IPS-20b (cell line): Measurements from ENCODE around the gene S1PR2.
"Not testable (repeated sequence)": the region's sequence is repeated elsewhere in the genome, so short reads cannot be mapped to it uniquely, and the experiment has no call there.

Experiments
- H3K27ac ChIP-seq: one replicate; pipeline ENCODE4 v1.5.1; 2013; ENCODE audit warnings: low read length
- H3K27me3 ChIP-seq: 2 replicates; pipeline ENCODE4 v1.6.1; 2013; ENCODE audit warnings: mild to moderate bottlenecking, low read length, inconsistent platforms; ENCODE audit not compliant: insufficient read depth
- H3K36me3 ChIP-seq: 2 replicates; pipeline ENCODE4 v1.6.1; 2013; ENCODE audit warnings: low read depth, mild to moderate bottlenecking, inconsistent platforms, low read length, moderate library complexity; ENCODE audit not compliant: insufficient read depth
- H3K4me1 ChIP-seq: 2 replicates; pipeline ENCODE4 v1.6.1; 2013; ENCODE audit warnings: mild to moderate bottlenecking, control low read depth, inconsistent platforms, low read length, moderate library complexity; ENCODE audit not compliant: insufficient read depth
- H3K4me3 ChIP-seq: 2 replicates; pipeline ENCODE4 v1.5.1; 2013; ENCODE audit warnings: mild to moderate bottlenecking, low read length, inconsistent platforms
- H3K9ac ChIP-seq: 2 replicates; pipeline ENCODE4 v1.6.1; 2013; ENCODE audit warnings: low read depth, mild to moderate bottlenecking, inconsistent platforms, low read length, moderate library complexity
- H3K9me3 ChIP-seq: 2 replicates; pipeline ENCODE4 v1.6.1; 2013; ENCODE audit warnings: mild to moderate bottlenecking, low read depth, low read length, inconsistent platforms; ENCODE audit not compliant: insufficient read depth

The S1PR2 gene

DNA sequence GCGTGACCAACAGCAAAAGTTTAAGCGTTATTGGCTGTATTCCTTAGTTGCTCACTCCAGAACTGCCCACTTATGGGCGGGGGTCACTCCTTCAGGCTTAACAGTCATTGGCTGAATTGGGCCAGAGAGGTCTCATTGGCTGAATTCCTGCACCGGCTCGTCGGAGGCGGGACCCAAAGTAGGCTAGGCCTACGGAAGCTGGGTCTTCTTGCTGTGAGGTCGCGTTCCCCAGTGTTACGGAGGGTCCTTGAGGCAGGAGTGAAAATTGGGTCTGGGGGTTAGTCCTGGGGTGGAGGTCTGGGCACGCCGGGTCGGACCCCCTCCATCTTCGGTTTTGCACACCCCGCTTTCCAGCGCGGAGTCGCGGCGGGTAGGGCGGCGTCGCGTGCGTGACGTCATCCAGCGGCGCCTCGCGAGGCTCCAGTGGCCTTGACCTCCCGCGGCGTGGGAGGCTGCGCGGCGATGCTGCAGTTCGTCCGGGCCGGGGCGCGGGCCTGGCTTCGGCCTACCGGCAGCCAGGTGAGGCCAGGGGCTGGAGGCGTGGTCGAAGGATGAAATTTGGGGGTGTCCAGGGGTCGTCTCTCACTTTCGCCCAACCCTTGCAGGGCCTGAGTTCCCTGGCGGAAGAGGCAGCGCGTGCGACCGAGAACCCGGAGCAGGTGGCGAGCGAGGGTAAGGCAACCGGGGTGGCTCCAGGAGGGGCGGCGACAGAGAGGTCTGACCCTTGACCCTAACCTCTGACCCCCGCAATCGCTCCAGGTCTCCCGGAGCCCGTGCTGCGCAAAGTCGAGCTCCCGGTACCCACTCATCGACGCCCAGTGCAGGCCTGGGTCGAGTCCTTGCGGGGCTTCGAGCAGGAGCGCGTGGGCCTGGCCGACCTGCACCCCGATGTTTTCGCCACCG lies 20.9 kb upstream of the S1PR2 start, which contains the start of gene MRPL4:
MRPL4 (plus strand) TSS at position 423 of the 903 bp plus-strand sequence; CDS start at position 463, 40 bp downstream.
- H3K36me3 ChIP-seq = peaks cover 27% of the 10 kb centered on the region
- no peaks in the 10 kb centered on the region for H3K9me3 ChIP-seq
- no peaks in the 10 kb centered on the region for H3K27me3 ChIP-seq
- no peaks in the 10 kb centered on the region; the same call in 1 of the 2 replicates for H3K4me1 ChIP-seq
- H3K4me3 ChIP-seq = peak within 1 kb of the TSS; percentile 100
- H3K9ac ChIP-seq = peak within 1 kb of the TSS; percentile 96
- peak within 1 kb of the TSS; percentile 78 for H3K27ac ChIP-seq

GRCh38 chr19:10246511-10246910 lies 15.4 kb upstream of the S1PR2 start:
- no peak overlapping the region for H3K9ac ChIP-seq
- no peak overlapping the region for H3K4me3 ChIP-seq
- H3K27ac ChIP-seq = no peak overlapping the region
- H3K27me3 ChIP-seq = no peaks in the 10 kb centered on the region
- no peaks in the 10 kb centered on the region for H3K9me3 ChIP-seq
- H3K36me3 ChIP-seq = no peaks in the 10 kb centered on the region
- no peaks in the 10 kb centered on the region for H3K4me1 ChIP-seq

GRCh38 chr19:10245189-10245939 lies 14.2 kb upstream of the S1PR2 start:
- Histone ChIP-seq H3K4me1 (no peaks in the 10 kb centered on the region), H3K9me3 (no peaks in the 10 kb centered on the region), H3K4me3 (no peak overlapping the region), H3K36me3 (no peaks in the 10 kb centered on the region), H3K27me3 (no peaks in the 10 kb centered on the region), H3K27ac (no peak overlapping the region), H3K9ac (no peak overlapping the region)

GRCh38 chr19:10243606-10244005 lies 12.5 kb upstream of the S1PR2 start:
- H3K4me1 ChIP-seq = no peaks in the 10 kb centered on the region

DNA sequence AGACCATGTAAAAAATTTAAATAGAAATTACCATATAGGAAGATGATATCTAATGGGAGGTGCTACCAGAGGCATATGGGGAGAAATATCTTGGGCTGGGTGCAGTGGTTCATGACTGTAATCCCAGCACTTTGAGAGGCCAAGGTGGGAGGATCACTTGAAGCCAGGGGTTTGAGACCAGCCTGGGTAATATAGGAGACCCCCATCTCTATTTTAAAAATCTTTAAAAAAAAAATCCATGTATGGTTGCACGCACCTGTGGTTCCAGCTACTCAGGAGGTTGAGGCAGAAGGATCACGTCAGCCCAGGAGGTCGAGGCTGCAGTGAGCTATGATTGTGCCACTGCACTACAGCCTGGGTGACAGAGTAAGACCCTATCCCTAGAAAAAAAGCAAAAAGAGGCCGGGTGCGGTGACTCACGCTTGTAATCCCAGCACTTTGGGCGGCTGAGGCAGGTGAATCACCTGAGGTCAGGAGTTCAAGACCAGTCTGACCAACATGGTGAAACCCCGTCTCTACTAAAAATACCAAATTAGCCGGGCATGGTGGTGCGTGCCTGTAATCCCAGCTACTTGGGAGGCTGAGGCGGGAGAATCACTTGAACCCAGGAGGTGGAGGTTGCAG lies 10.8 kb upstream of the S1PR2 start:
- not testable (repeated sequence) for H3K9me3 ChIP-seq, H3K27ac ChIP-seq, H3K27me3 ChIP-seq, H3K4me1 ChIP-seq, H3K4me3 ChIP-seq, H3K36me3 ChIP-seq, H3K9ac ChIP-seq

More at GRCh38 chr19:10243606-10244005, 12.5 kb upstream of the S1PR2 start:
- Histone ChIP-seq H3K27ac (no peak overlapping the region), H3K9me3 (no peaks in the 10 kb centered on the region), H3K4me3 (no peak overlapping the region), H3K9ac (no peak overlapping the region), H3K27me3 (no peaks in the 10 kb centered on the region), H3K36me3 (no peaks in the 10 kb centered on the region)

DNA sequence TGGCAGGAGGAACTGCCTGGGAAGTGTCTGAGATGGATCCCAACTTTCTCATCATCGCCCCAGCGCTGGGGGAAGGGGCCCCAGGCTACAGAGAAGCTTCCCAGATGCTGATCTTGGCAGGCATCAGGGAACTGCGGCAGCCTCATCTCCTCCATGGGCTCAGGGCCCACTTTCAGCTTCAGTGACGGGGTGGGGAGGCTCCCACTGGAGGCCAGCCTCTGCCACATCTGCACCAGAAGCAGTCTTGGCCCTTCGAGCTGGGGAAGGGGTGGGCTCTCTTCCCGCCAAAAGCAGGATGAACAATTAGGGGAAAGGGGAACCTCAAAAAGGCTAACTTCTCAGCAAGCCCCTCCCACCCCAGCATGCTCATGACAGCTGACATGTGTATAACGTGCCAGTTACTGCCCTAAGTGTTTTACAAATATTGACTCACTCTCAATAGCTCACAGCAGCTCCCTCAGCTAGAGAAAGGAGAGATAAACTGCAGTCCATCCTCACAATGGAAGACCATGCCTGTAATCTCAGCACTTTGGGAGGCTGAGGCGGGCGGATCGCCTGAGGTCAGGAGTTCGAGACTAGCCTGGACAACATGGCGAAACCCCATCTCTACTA lies 7.1 kb upstream of the S1PR2 start:
- H3K36me3 ChIP-seq = no peaks in the 10 kb centered on the region
- H3K27ac ChIP-seq = no peak overlapping the region
- no peak overlapping the region for H3K4me3 ChIP-seq
- no peaks in the 10 kb centered on the region for H3K27me3 ChIP-seq
- H3K9me3 ChIP-seq = no peaks in the 10 kb centered on the region
- no peak overlapping the region for H3K9ac ChIP-seq
- H3K4me1 ChIP-seq = no peaks in the 10 kb centered on the region

DNA sequence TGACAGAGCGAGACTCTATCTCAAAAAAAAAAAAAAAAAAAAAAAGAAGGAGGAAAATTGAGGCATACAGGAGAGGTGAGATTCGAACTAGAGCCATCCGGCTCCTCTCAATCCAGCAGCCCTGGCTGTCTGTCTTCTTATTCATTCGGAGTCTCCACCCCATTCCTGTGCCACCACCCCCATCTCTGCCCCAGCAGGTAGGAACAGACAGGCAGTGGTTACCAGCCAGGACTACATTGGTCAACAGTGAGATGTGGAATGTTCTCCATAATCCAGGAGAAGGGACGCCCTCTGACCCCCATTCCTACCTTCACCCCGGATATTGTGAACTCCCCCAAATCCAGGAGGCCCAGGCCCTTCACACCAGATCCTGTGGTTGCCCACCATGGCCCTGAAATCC lies 6.6 kb upstream of the S1PR2 start:
- Histone ChIP-seq H3K4me1 (no peaks in the 10 kb centered on the region), H3K27ac (no peak overlapping the region), H3K27me3 (no peaks in the 10 kb centered on the region), H3K9me3 (no peaks in the 10 kb centered on the region), H3K9ac (no peak overlapping the region), H3K4me3 (no peak overlapping the region), H3K36me3 (no peaks in the 10 kb centered on the region)

DNA sequence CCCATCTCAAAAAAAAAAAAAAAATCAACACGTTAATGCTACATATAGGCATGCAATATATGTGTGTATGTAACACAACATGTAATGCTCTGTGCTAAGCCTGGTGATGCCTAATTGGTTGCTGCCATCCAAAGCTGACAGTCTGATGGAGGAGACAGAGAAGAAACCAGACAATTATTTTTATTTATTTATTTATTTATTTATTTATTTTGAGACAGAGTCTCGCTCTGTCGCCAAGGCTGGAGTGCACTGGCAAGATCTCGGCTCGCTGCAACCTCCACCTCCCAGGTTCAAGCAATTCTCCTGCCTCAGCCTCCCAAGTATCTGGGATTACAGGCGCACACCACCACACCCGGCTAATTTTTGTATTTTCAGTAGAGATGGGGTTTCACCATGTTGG lies 4.3 kb upstream of the S1PR2 start:
- H3K4me1 ChIP-seq, H3K9me3 ChIP-seq, H3K4me3 ChIP-seq, H3K27ac ChIP-seq, H3K9ac ChIP-seq, H3K36me3 ChIP-seq, H3K27me3 ChIP-seq: not testable (repeated sequence)

DNA sequence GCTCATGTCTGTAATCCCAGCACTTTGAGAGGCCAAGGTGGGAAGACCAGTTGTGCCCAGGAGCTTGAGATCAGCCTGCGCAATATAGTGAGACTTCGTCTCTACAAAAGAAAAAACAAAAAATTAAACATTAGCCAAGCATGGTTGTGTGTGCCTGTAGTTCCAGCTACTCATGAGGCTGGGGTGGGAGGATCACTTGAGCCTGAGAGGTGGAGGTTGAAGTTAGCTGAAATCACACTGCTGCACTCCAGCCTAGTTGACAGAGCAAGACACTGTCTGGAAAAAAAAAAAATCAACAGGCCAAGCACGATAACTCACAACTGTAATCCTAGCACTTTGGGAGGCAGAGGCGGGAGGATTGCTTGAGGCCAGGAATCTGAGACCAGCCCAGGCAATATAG lies 3.9 kb upstream of the S1PR2 start:
- Histone ChIP-seq H3K36me3 (no peaks in the 10 kb centered on the region), H3K9ac (no peak overlapping the region), H3K27ac (no peak overlapping the region), H3K4me3 (no peak overlapping the region), H3K4me1 (no peaks in the 10 kb centered on the region), H3K9me3 (no peaks in the 10 kb centered on the region), H3K27me3 (no peaks in the 10 kb centered on the region; the same call in 1 of the 2 replicates)

DNA sequence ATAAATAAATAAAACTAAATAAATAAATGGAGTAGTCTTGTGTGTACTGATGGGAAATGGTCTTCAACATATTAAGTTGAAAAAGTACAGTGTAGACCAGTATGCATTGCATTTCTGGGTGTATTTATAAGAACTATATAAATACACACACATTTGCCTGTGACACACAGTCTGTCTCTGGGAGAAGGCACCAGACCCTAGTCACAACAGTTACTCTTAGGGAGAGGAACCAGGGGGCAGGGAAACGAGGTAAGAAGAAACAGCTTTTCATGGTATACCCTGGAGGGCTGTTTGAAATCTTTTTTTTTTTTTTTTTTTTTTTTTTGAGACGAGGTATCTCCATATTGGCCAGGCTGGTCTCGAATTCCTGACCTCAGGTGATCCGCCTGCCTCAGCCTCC lies 2.8 kb upstream of the S1PR2 start:
- no peak overlapping the region for H3K9ac ChIP-seq
- H3K4me1 ChIP-seq = no peaks in the 10 kb centered on the region
- no peaks in the 10 kb centered on the region for H3K9me3 ChIP-seq
- no peaks in the 10 kb centered on the region; the same call in 1 of the 2 replicates for H3K27me3 ChIP-seq
- no peak overlapping the region for H3K27ac ChIP-seq
- no peak overlapping the region for H3K4me3 ChIP-seq
- no peaks in the 10 kb centered on the region for H3K36me3 ChIP-seq

GRCh38 chr19:10231612-10232228 lies 589 bp upstream of the S1PR2 start:
- Histone ChIP-seq H3K27me3 (no peaks in the 10 kb centered on the region; the same call in 1 of the 2 replicates), H3K36me3 (no peaks in the 10 kb centered on the region), H3K4me3 (peak overlapping the region; percentile 74), H3K27ac (no peak overlapping the region), H3K9me3 (no peaks in the 10 kb centered on the region), H3K4me1 (no peaks in the 10 kb centered on the region), H3K9ac (peak overlapping the region; percentile 57; the same call in 1 of the 2 replicates)
